Inflammatory macrophage treated with lipopolysaccharide for 1 hour (primary cell): Measurements from ENCODE around the gene FOSL2.
"Not testable (repeated sequence)": the region's sequence is repeated elsewhere in the genome, so short reads cannot be mapped to it uniquely, and the experiment has no call there.

Source experiments
- DNase-seq, 2 donors: peaks; one replicate each; pipeline ENCODE4 v3.0.0-alpha.2; 2020 to 2022

The FOSL2 gene

DNA sequence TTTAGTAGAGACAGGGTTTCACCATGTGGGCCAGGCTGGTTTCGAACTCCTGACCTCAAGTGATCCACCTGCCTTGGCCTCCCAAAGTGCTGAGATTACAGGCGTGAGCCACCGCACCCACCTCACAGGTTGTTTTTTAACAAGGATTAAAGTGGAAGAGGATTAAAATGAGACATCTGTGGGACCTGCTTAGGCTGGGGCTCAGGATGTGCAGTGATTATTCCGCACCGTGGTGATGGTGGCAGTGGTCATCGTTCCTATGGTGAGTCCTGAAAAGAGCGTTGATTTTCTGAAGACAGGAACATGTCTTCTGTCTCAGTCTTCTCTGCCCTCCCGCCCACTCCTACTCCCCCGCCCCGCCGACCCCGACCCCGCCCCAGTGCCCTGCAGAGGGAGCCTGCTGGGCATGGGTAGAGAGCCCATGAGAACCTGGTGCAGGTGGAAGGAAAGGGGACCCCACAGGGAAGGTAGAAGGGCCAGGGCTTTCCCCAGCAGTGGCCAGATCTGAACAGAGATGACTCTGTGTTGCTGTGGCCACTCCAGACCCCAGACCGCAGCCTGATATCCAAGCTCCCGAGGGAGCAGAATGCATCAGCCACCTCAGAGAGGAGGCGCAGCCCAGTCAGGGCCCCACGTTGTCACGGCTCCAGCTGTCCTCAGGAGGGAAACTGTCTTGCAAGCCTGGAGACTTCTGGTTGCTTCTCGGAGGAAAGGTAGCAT lies 34.5 kb upstream of the FOSL2 start:
- no peak for DNase-seq

DNA sequence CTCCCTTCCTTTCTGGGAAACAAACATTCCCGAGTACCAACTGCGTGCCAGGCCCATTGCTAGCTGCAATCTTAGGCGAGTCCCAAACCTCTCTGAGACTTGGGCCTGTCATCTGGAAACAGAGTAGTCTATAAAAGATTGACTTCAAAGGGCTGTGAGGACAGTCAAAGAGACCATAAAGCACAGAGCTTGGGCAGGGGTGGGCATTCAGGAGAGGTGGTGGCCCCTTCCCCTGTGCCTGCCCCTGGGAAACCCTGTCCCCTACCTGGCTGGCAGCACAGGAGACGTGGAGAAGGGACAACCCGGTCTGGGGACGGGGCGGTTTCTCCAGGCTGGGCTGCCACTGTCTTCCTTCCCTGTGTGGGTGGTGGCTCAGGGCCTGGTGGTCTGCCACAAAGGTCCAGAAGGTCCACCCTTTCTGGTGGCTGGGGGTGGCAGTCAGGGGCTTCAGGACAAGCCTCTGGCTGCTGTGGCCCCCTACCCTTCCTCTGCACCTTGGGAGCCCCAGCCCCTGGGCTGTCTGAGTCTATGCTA lies 33.9 kb upstream of the FOSL2 start:
- DNase-seq = no peak

DNA sequence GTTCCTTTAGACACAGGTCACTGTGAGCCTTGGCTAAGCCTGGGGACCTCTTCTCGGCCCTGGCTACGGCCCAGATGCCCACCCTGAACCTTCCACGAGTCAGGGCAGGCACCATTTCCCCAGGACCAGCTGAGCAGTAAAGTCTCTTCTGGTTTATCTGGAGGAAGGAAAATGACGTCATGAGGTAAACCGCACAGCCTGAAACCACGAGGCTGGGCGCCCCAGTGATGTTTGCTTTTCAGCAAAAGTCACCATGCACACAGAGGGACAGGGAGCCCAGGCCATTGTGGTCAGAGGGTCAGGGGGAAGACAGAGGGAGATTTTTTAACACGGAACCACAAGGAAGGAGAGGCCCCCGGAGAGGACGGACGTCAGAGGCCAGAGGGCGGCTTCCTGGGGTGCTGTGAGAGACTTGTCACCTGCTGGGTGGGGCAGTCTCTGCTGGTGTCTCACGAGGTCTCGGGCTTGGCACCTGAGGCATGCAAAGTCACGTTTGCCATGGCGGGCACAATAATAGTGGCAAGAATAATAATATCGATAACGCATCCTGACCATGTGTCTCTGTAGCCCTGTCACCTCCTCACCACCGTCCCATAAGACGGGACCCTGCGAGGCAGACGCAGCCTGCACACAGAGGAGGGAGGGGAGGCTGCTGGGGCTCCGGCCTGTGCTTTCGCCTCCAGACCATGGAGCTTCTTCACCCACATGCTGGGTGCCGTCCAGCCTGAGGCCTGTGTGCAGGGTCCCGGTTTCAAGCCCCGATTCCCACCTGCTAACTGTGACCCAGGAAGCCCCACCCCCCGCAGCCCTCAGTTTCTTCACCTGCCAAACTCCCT lies 33.2 kb upstream of the FOSL2 start:
- peak; percentile 85 to 90 for DNase-seq

DNA sequence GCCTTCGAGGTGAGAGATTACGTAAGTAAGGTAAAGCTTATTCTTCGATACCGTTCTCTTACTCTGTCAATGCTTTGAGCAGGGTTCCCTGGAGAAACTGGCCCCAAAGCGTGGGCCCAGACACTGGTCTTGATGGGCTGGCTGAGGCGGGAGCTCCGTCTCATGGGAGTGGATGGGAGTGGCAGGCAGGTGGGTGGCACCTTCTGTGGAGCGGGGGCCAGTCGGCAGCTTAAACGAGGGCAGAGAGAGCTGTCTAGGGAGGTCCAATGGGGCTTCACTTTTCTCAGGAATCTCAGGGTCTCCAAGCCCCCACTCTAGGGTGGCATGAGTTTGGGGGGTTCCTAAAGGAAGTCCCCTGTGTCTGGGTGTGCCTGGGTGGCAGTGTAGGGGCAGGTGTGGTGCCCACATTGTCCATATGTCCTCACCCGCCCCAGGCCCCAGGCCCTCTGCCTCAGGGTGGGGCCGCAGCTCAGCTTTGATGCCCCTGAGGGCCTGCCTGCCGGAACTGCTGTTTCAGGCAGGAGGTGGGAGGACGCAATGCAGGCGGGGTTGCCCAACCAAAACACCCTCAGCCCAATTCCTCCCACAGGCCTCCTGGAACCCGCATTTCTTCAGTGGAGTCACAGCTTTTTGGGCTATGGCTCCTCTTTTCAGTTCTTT lies 32.5 kb upstream of the FOSL2 start:
- peak; percentile 25 to 46 for DNase-seq

DNA sequence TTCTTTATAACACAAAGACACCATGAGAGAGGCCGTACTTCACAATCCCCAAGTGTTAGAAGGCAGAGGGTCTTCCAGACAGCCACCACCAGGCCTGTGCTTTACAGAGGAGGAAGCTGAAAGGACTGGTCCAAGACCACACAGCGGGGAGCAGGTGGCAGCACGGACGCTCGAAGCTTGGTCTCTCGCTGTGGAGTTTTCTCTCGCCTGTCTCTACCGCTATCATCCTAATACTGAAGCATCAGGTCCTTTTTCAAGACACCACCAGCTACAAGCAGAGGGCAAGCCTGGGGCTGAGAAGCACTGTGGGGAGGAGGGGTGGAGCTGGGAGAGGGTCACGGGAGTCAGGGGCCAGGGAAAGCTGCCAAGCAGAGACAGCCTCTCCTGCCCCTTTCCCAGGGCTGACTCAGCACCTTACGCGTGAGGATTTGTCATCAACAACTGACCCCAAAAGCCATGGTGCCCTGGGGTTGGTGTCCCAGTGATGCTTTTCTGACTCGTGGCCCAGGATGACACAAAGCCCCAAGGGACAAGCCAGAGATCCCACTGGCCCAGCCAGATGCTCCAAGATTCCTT lies 31.9 kb upstream of the FOSL2 start:
- peak; percentile 39 to 53 for DNase-seq

DNA sequence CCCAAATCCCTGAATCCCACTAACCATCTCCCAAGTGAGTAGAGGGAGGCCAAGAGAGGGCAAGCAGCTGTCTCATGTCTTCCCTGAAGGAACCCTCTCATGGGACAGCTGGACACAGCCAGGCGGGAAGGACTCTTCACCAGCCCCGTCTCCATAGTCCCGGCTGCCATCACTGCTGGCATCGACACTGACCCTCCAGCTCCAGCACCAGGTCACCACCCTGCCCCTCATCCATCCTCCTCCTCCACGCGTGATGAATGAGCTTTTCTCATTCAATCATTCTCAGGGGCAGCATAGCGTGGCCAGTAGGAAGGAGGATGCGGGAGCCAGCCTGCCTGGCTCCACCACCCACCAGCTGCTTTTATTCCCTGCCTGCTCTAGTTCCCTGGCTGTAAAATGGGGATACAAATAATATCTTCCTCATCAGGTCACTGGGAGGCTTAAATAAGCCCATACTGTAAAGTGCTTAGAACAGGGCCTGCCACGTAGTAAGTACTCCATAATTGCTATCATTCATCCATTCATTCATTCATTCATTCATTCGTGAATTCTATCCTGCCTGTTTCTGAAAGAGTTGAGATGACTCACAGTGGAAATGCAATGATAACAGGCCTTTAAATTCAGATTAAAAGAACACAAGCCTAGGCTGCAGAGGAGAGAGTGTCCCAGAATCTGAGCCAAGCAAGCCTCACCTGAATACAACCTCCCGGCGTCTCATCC lies 30.5 kb upstream of the FOSL2 start:
- no peak for DNase-seq

DNA sequence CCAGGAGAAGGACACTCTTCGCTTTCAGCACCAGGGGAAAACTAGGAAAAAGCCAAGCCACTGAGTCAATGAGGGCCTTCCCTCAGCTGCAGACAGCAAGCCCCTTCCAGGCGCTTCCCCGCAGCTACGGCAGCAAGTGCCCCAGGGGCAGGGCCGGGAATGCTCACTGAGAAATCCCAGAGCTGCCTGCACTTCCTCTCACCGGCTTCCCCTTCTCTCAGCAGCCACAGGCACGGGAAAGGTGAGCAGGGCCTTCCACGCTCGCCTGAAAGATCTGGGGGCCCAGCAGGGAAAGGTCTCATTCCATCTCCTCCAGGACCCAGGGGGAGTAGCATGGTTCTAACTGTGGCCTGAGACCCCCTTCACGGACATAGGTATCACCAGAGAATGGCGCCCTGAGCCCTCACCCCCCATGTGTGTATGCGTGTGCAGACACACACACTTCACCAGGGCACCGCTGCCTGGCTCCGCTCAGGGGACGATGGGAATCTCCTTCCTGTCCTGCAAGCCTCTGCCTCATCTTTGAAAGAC lies 29.6 kb upstream of the FOSL2 start:
- no peak for DNase-seq

DNA sequence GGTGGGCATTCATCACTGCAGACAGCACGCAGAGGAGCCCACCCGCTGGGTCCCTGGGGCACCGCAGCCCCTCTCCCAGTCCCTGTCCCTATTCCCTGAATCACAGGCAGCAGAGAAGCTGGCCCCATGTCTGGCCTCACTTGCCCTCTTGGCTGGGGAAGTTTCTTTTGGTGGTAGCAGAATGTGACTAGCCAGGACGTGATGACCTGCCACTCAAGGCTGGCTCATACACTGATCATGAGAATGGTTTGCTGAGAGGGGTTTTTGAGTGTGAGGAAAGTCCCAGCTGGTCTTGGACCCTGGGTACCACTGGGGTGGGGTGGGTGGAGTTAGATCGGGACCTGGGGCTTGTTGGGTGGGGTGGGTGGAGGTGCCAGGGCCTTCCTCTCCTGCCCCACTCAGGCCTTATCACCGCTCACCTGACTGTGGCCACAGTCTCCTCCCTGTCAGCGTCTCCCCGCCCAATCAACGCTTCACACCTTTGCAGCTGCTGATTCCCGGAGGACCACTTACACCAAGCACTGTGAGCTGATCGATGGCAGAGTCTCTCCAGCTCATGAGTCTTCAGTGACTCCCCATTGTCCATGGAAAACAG lies 28.9 kb upstream of the FOSL2 start:
- DNase-seq = peak in 1 of 2 donors; percentile 31

DNA sequence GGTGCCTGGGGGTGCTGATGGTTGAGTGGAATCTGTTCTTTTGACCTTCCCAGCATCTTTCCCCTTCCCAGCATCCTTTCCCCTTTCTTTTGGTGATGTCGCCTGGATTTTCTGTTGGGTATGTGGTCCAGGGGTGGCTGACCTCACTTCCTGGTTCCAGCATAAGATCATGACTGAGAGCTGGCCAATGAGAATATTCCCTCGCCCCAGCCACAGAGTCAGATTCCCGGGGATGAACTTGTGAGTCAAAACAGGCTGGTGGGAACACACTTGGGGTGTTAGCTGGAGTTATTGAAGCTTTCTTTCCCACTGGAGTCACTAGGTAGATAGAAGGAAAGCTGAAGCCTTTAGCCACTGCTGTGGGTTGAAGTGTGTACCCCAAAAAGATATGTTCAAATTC lies 28.0 kb upstream of the FOSL2 start:
- DNase-seq = no peak

DNA sequence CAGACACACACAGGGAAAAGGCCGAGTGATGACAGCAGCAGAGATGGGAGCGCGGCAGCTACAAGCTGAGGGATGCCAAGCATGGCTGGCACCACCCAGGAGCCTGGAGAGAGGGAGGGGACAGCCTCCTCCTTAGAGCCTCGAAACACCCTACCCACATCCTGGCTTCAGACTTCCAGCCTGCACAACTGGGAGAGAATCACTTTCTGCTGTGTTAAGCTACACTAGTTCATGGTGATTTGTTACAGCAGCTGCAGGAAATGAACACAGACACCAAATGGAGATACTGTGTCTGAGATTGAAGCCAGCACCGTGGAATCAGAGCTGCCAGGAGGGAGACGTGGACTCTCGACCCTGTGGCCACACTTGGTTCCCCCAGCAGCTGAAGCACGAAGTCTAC lies 27.5 kb upstream of the FOSL2 start:
- DNase-seq = no peak

DNA sequence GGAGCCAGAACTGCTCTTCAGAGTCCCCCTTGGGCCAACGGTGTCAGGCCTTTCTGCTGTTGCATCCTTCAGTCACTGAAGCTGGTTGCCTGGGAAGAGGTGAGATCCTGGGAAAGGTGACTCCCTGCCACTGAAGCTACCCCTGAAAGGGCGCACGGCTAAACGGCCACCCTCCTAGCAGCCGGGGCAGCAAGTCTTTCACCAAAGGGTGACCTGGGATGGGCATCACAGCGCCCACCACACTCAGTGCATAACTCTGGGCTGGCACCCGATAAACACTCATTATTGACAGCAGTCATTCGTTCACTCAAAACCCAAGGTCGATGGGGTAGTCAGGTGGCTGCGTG lies 26.5 kb upstream of the FOSL2 start:
- DNase-seq = no peak

DNA sequence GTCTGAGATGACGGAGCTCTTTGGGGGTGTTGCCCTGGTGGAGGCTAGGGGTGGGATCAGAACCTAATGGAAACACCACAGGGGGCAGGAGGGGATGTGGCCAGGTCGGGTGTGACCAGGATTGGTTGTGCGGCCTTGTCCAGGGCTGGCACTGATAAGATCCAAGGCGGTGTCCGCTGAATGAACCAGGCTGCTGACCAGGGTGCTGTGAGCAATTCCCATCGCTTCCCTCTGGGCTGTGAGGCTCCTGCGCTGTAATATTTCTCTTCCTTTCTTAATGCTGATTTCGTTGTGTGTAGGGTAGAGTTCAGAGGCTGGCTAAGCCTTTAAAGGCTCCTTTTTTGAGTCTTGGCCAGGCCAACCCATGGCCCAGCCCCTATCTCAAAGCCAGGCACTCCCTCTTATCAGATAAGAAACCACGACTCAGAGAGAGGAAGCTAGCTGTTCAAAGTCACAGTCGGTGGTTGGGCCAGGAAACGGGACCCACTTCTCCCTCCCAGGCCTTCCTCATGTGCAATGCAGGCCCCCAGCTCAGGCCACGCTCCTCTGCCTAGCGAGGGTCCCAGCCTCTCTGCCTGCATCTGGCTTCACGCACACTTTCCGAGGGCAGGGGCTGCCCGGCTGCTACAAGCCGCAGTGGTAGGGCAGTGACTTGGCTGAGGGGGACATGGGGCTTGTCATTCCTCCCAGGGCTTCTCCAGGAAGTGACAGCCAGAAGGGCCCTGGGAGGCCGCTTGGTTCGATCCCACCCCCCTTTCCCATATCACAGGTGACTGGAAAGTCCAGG lies 26.0 kb upstream of the FOSL2 start:
- DNase-seq = no peak

DNA sequence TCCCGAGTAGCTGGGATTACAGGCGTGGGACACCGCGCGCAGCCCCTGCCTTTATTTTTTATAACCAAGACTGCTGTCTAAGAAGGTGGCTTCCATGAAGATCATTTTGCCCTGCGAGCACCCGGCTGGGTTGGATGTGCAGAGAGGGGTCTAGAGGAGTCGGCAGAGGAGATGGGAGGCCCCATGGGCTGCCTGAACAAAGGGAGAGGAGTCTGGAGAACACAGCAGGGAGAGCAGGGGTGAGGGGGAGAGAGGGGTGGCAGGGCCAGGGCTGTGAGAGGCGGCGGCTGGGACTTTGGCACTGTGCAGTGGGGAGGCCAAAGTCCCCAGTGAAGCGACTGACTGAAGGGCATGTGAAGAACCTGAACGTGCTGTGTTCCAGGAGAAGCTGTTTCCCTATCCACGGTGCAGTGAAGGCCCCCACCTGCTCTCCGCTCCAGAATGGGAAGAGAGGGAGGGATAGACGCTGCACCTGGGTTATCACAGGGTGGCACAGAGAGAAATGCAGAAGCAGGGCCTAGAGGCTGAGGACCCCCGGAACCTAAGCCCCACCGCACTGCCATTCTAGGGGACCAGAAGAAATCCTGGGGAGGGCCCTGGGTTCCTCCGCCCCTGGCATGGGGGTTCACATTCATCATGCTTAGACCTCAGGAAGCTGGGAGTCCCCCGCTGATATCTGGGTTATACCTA lies 24.8 kb upstream of the FOSL2 start:
- DNase-seq = no peak

DNA sequence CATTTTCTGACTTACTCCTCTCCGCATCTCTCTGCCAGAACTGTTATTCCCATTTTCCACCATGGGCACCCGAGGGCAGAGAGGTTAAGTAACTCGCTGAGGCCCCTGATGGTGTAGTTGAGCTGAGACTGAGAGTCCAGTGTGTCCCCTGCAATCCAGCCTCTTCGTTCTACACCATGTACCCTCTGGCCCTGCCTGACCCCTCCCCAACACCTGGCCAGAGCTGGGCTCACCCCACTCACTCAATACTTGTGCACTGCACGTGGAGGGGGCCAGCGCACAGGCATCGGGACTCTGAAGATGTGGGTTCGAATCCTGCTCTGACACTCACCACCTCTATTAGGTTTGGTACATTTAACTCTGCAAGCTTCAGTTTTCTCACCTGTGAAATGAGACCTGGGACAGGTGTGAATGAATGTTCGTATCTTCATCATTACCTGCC lies 24.3 kb upstream of the FOSL2 start:
- no peak for DNase-seq

DNA sequence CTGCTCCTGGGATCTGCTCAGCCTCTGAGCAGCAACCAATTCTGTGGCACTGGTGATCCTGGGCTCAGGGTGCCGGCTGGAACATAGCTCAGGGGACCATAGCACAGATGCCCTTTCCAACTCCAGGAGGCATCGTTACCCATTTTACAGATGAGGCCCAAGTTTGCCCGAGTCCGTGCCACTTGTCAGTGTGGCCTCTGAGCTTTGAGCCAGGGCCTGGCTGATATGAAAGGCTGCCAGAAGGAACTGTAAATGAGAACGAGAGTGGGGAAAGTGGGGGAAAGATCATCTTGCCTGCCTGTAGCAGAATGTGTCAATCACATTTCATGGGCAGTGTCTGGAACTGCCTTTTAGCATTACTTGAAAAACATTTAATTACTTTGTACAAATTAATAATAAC lies 23.3 kb upstream of the FOSL2 start:
- DNase-seq = no peak

DNA sequence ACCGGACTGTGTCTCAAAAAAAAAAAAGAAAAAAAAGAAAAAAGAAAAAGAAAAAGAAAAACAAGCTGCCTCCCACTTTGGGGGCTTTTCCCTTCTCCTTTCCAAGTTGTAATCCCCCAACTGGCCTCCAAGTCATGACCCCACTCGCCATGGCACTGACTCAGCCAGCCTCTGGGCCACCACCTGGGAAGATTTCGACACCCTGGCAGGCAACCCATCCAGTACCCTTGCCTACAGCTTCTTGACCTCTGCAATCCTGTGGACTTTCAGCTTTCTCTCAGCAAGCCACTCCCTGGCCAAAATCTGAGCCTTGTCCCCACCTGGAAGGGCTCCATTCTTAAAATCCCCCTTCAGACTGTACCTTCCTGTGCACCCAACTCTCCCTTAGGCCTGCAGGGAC lies 22.3 kb upstream of the FOSL2 start:
- no peak for DNase-seq

DNA sequence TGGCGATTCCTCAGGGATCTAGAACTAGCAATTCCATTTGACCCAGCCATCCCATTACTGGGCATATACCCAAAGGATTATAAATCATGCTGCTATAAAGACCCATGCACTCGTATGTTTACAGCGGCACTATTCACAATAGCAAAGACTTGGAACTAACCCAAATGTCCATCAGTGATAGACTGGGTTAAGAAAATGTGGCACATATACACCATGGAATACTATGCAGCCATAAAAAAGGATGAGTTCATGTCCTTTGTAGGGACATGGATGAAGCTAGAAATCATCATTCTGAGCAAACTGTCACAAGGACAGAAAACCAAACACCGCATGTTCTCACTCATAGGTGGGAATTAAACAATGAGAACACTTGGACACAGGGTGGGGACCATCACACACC lies 20.9 kb upstream of the FOSL2 start:
- not testable (repeated sequence) for DNase-seq

DNA sequence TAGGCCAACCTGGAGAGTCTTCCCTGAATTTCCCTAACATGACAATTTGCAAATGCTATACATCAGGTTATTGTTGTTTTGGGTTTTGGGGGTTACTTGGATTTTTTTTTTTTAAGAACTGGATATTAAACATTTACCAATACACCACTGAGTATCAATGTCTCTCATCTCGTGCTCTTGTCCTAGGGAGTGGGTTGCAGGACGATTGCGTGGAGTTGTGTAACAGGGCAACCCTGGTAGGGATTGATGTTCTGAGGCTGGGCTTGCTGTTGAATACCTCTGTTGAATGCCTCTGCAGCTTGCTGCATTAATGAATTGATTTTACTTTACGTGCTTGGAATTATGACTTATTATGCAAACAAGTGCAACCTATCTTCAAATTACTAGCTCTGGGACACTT lies 18.8 kb upstream of the FOSL2 start:
- DNase-seq = no peak

DNA sequence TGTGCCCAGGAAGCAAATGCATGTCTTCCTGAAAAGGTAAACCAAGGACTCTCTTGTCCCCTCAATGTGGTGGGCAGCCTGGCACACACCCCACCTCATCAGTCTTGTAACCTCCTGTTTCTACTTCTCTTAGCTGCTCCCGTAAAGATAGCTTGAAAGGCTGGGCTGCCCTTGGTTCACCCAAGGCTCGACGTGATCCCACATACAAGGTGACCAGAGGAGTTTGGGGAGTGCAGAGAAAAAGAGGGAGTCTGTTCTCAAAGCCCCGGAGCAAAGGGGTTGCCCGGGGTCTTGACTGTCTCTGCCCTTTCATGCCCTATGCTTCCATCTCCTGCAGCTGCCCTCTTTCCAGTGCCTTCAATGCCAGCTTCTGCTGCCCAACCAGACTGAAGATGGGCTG lies 18.3 kb upstream of the FOSL2 start:
- DNase-seq = no peak

DNA sequence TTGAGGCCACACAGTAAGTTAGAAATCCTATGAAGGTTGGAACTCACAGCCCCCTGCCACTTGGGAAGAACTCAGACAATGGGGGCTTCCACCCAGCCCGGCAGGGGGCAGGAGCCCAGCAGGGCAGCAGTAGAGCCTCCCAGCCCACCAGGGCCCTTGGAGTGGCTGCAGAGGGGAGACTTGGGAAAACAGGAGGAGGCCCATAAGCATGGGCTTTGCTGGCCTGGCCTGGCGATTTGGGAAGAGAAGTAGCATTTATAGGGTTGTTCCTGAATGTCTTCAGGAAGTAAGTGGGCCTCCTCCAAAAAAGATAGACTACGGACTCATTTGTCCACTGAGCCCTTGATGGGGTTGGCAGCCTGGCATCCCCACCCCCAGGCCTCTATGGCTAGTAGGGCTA lies 17.4 kb upstream of the FOSL2 start:
- no peak for DNase-seq
